Endodermal cell (in vitro differentiated cells): ENCODE data around the gene KRTAP19-7. TPM values are rescaled to one million over a fixed set of nuclear protein-coding genes. Genes with fewer than 3 reads are reported as not detected.

Source experiments
- DNase-seq: peaks from one replicate; pipeline ENCODE4 v3.0.0-alpha.2; 2017
- H3K27ac ChIP-seq: 2 replicates; pipeline ENCODE4 v1.5.1; 2013; ENCODE audit warnings: mild to moderate bottlenecking, low read depth, low read length, moderate library complexity
- H3K27me3 ChIP-seq: 2 replicates; pipeline ENCODE4 v1.6.1; 2013; ENCODE audit warnings: mild to moderate bottlenecking, low read length, moderate library complexity; ENCODE audit not compliant: insufficient read depth, control insufficient read depth, poor library complexity, severe bottlenecking
- H3K36me3 ChIP-seq: 2 replicates; pipeline ENCODE4 v1.7.0; 2013; ENCODE audit warnings: mild to moderate bottlenecking, low read length, moderate library complexity; ENCODE audit not compliant: control insufficient read depth, insufficient read depth
- H3K4me1 ChIP-seq: one replicate; pipeline ENCODE4 v1.7.0; 2013; ENCODE audit warnings: low read length; ENCODE audit not compliant: control insufficient read depth, insufficient read depth
- H3K4me3 ChIP-seq: 2 replicates; pipeline ENCODE4 v1.5.1; 2013; ENCODE audit warnings: mild to moderate bottlenecking, low read length, moderate library complexity
- H3K9ac ChIP-seq: 2 replicates; pipeline ENCODE4 v1.6.1; 2013; ENCODE audit warnings: mild to moderate bottlenecking, low read length, moderate library complexity; ENCODE audit not compliant: poor library complexity, severe bottlenecking; ENCODE audit errors: extremely low read depth
- H3K9me3 ChIP-seq: 2 replicates; pipeline ENCODE4 v1.6.1; 2013; ENCODE audit warnings: mild to moderate bottlenecking, low read length, moderate library complexity; ENCODE audit not compliant: control insufficient read depth
- H3K27ac Mint-ChIP-seq: 2 replicates; pipeline ENCODE4 v1.8.0; 2020; ENCODE audit warnings: mixed read lengths
- H3K27me3 Mint-ChIP-seq: 2 replicates; pipeline ENCODE4 v1.8.0; 2021; ENCODE audit warnings: mild to moderate bottlenecking, mixed read lengths; ENCODE audit not compliant: insufficient read depth
- H3K36me3 Mint-ChIP-seq: 2 replicates; pipeline ENCODE4 v1.8.0; 2020; ENCODE audit warnings: low read depth, mixed read lengths
- H3K4me1 Mint-ChIP-seq: 2 replicates; pipeline ENCODE4 v1.8.0; 2020; ENCODE audit warnings: mixed read lengths
- H3K4me3 Mint-ChIP-seq: 2 replicates; pipeline ENCODE4 v1.8.0; 2020; ENCODE audit warnings: mild to moderate bottlenecking, moderate library complexity, mixed read lengths
- H3K9me3 Mint-ChIP-seq: 2 replicates; pipeline ENCODE4 v1.8.0; 2020; ENCODE audit warnings: mild to moderate bottlenecking, mixed read lengths
- CTCF ChIP-seq: fragments of 200-600 bp; sonication (generic); conservative IDR thresholded peaks from 2 replicates; pipeline ENCODE4 v1.5.0; 2021; ENCODE audit warnings: antibody characterized with exemption, mild to moderate bottlenecking
- WGBS, 2 experiments: methylation state at CpG; one replicate each; pipeline versions ENCODE4 v1.1.5 to v1.1.7; 2013; ENCODE audit warnings: missing lambda C conversion rate in 2 of 2, mixed read lengths in 1 of 2; ENCODE audit not compliant: insufficient coverage in 1 of 2, insufficient read length in 1 of 2; 5-methylcytosine and 5-hydroxymethylcytosine counted together
- total RNA-seq, 2 donors: library from RNA; stranded (reverse); fragmentation: NEBNext Ultra II Directional in 1 of 2; extraction: Animal tissue kit (Norgen Biotek cat#: 25700) in 1 of 2; gene quantifications; 2 replicates in 1 of 2; 3 replicates in 1 of 2; pipeline ENCODE4 v1.2.1, GENCODE V29; 2021

Gene KRTAP19-7
- total RNA-seq, 2 donors from 2014 or later, result not detected

- TF ChIP-seq CTCF, result no peak
- no peaks in the 10 kb centered on the region for H3K36me3 ChIP-seq
- no peaks in the 10 kb centered on the region for H3K4me1 ChIP-seq
- peaks cover 5% of the 10 kb centered on the region for H3K9me3 Mint-ChIP-seq
- no peaks in the 10 kb centered on the region for H3K4me1 Mint-ChIP-seq
- no peak overlapping the region for H3K4me3 ChIP-seq
- H3K4me3 Mint-ChIP-seq, result no peak overlapping the region
- no peak overlapping the region for H3K27ac Mint-ChIP-seq
- no peak overlapping the region for H3K27ac ChIP-seq
- peaks cover 36% of the 10 kb centered on the region for H3K27me3 ChIP-seq
- H3K27me3 Mint-ChIP-seq, result no peaks in the 10 kb centered on the region
- DNase-seq, result no peak
- H3K36me3 Mint-ChIP-seq, result no peaks in the 10 kb centered on the region
- no peak overlapping the region for H3K9ac ChIP-seq
- H3K9me3 ChIP-seq, result no peaks in the 10 kb centered on the region
These were observed 16.7 kb upstream of the KRTAP19-7 start for GRCh38 chr21:30577766-30578165.

GRCh38 chr21:30567617-30568016 lies 6.5 kb upstream of the KRTAP19-7 start:
- no peak overlapping the region for H3K4me3 Mint-ChIP-seq

GRCh38 chr21:30563630-30564029 lies 2.5 kb upstream of the KRTAP19-7 start:
- Histone ChIP-seq H3K36me3 (no peaks in the 10 kb centered on the region), H3K27me3 (no peaks in the 10 kb centered on the region), H3K9ac (no peak overlapping the region), H3K4me3 (no peak overlapping the region), H3K4me1 (no peaks in the 10 kb centered on the region), H3K27ac (no peak overlapping the region), H3K9me3 (peaks cover 8% of the 10 kb centered on the region)
- H3K27ac Mint-ChIP-seq, result no peak overlapping the region
- no peak for DNase-seq
- H3K4me3 Mint-ChIP-seq, result no peak overlapping the region
- H3K36me3 Mint-ChIP-seq, result no peaks in the 10 kb centered on the region
- peaks cover 16% of the 10 kb centered on the region for H3K9me3 Mint-ChIP-seq
- TF ChIP-seq CTCF, result no peak
- no peaks in the 10 kb centered on the region for H3K27me3 Mint-ChIP-seq
- H3K4me1 Mint-ChIP-seq, result no peaks in the 10 kb centered on the region
- WGBS, 2 experiments, result 90% methylated on average over 1 of the region's 2 CpGs; no CpG with 5 or more reads in 1 of the 2 experiments

More at GRCh38 chr21:30567617-30568016, 6.5 kb upstream of the KRTAP19-7 start:
- Histone ChIP-seq H3K4me3 (no peak overlapping the region), H3K36me3 (no peaks in the 10 kb centered on the region), H3K4me1 (peaks cover 3% of the 10 kb centered on the region), H3K27ac (no peak overlapping the region), H3K9me3 (no peaks in the 10 kb centered on the region), H3K9ac (no peak overlapping the region), H3K27me3 (no peaks in the 10 kb centered on the region)
- Mint-ChIP-seq H3K36me3 (no peaks in the 10 kb centered on the region), H3K9me3 (peaks cover 8% of the 10 kb centered on the region), H3K4me1 (no peaks in the 10 kb centered on the region), H3K27me3 (no peaks in the 10 kb centered on the region), H3K27ac (no peak overlapping the region)
- TF ChIP-seq CTCF, result no peak
- no peak for DNase-seq
